ENCODE data around the gene RBMX. TPM values are rescaled to one million over a fixed set of nuclear protein-coding genes. Genes with fewer than 3 reads are reported as not detected.

Gene RBMX
- total and polyA plus RNA-seq, 2 of the 13 experiments (the other 11 are each of a cell fraction or from before 2014, with no cell fraction given), result 114 to 254 TPM

DNA sequence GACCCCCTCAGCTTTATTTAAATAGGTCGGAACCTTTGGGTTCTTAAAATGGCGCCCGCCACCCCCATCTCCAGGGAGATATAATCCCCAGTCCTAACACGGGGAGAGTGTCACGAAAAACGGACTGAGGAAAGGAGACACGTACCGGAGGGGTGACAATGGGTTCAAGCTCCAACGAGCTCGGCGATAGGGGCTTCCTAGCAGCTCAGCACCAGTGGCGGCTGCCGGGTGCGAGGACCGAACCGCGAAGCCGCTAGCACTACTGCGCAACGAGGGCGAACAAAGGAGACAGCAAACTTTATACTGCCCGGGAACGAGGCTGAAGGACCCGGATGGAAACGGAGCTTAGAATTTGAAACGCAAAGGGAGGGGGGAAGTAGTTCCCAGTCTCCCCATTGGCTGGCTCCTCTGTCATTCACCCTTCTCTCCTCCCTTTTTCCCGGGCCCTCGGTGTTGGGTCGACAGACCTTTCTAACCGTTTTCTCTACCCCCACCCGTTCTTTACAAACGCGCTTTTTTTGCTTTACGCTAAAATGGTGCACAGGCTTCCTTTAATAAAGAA, at the start of gene RBMX (continued):
- TF ChIP-seq, protein P1, sequence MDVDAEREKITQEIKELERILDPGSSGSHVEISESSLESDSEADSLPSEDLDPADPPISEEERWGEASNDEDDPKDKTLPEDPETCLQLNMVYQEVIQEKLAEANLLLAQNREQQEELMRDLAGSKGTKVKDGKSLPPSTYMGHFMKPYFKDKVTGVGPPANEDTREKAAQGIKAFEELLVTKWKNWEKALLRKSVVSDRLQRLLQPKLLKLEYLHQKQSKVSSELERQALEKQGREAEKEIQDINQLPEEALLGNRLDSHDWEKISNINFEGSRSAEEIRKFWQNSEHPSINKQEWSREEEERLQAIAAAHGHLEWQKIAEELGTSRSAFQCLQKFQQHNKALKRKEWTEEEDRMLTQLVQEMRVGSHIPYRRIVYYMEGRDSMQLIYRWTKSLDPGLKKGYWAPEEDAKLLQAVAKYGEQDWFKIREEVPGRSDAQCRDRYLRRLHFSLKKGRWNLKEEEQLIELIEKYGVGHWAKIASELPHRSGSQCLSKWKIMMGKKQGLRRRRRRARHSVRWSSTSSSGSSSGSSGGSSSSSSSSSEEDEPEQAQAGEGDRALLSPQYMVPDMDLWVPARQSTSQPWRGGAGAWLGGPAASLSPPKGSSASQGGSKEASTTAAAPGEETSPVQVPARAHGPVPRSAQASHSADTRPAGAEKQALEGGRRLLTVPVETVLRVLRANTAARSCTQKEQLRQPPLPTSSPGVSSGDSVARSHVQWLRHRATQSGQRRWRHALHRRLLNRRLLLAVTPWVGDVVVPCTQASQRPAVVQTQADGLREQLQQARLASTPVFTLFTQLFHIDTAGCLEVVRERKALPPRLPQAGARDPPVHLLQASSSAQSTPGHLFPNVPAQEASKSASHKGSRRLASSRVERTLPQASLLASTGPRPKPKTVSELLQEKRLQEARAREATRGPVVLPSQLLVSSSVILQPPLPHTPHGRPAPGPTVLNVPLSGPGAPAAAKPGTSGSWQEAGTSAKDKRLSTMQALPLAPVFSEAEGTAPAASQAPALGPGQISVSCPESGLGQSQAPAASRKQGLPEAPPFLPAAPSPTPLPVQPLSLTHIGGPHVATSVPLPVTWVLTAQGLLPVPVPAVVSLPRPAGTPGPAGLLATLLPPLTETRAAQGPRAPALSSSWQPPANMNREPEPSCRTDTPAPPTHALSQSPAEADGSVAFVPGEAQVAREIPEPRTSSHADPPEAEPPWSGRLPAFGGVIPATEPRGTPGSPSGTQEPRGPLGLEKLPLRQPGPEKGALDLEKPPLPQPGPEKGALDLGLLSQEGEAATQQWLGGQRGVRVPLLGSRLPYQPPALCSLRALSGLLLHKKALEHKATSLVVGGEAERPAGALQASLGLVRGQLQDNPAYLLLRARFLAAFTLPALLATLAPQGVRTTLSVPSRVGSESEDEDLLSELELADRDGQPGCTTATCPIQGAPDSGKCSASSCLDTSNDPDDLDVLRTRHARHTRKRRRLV (CRISPR knock-in tag; IDR thresholded peaks at IDR 0.05), result no peak
- TF ChIP-seq GTF3A (CRISPR knock-in tag; conservative IDR thresholded peaks at IDR 0.05), result no peak
- no peak for TF ChIP-seq NFE2L1 (CRISPR knock-in tag; IDR thresholded peaks at IDR 0.05; ENCODE audit: borderline replicate concordance)
- TF ChIP-seq CENPX (CRISPR knock-in tag; IDR thresholded peaks at IDR 0.05), result no peak
- TF ChIP-seq ZNF12 (CRISPR knock-in tag; IDR thresholded peaks at IDR 0.05), result no peak
- no peak for TF ChIP-seq ZNF3 (CRISPR knock-in tag; IDR thresholded peaks at IDR 0.05)
- TF ChIP-seq EEA1 (CRISPR knock-in tag; IDR thresholded peaks at IDR 0.05; ENCODE audit: borderline replicate concordance), result no peak
- TF ChIP-seq, protein P2, sequence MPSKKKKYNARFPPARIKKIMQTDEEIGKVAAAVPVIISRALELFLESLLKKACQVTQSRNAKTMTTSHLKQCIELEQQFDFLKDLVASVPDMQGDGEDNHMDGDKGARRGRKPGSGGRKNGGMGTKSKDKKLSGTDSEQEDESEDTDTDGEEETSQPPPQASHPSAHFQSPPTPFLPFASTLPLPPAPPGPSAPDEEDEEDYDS (CRISPR knock-in tag; IDR thresholded peaks at IDR 0.05), result peak; percentile 78
- no peak for TF ChIP-seq ISX (CRISPR knock-in tag; conservative IDR thresholded peaks at IDR 0.05)
- no peak for TF ChIP-seq CBX5 (CRISPR knock-in tag; IDR thresholded peaks at IDR 0.05; ENCODE audit: borderline replicate concordance)
- TF ChIP-seq SALL2 (CRISPR knock-in tag; IDR thresholded peaks at IDR 0.05), result 0 out of 2 replicates have a peak, but pooled peaks have one; percentile 32
- TF ChIP-seq HDAC6 (IDR thresholded peaks at IDR 0.05; ENCODE audit: low read depth, low read length), result no peak
- no peak for TF ChIP-seq HCFC1 (IDR thresholded peaks at IDR 0.05; ENCODE audit: low read depth, low read length)
- no peak for TF ChIP-seq FOXA3 (CRISPR knock-in tag; IDR thresholded peaks at IDR 0.05)
- TF ChIP-seq STAT5B (CRISPR knock-in tag; IDR thresholded peaks at IDR 0.05), result no peak
- TF ChIP-seq NPAS2 (CRISPR knock-in tag; IDR thresholded peaks at IDR 0.05; ENCODE audit: borderline replicate concordance), result no peak
- peak; percentile 22; the same call in 1 of the 2 replicates for TF ChIP-seq RXRB (CRISPR knock-in tag; IDR thresholded peaks at IDR 0.05; ENCODE audit: borderline replicate concordance)
- TF ChIP-seq KLF15 (CRISPR knock-in tag; IDR thresholded peaks at IDR 0.05; ENCODE audit: borderline replicate concordance), result no peak
- TF ChIP-seq, protein P3, sequence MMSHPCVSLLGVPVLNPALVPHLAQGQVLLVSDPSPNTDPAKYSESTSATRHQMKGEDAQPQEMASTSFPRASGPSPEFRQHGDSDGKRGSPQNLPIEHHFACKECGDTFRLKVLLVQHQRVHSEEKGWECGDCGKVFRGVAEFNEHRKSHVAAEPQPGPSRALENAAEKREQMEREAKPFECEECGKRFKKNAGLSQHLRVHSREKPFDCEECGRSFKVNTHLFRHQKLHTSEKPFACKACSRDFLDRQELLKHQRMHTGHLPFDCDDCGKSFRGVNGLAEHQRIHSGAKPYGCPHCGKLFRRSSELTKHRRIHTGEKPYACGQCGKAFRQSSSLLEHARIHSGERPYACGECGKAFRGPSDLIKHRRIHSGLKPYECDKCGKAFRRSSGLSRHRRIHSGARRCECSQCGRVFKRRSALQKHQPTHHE (CRISPR knock-in tag; IDR thresholded peaks at IDR 0.05; ENCODE audit: borderline replicate concordance), result no peak
- TF ChIP-seq ZNF644 (CRISPR knock-in tag; IDR thresholded peaks at IDR 0.05; ENCODE audit: low read depth), result no peak
- no peak for TF ChIP-seq ZMYM3 (CRISPR knock-in tag; IDR thresholded peaks at IDR 0.05)
- TF ChIP-seq ZBTB1 (CRISPR knock-in tag; IDR thresholded peaks at IDR 0.05; ENCODE audit: borderline replicate concordance), result no peak
- TF ChIP-seq, protein P4, sequence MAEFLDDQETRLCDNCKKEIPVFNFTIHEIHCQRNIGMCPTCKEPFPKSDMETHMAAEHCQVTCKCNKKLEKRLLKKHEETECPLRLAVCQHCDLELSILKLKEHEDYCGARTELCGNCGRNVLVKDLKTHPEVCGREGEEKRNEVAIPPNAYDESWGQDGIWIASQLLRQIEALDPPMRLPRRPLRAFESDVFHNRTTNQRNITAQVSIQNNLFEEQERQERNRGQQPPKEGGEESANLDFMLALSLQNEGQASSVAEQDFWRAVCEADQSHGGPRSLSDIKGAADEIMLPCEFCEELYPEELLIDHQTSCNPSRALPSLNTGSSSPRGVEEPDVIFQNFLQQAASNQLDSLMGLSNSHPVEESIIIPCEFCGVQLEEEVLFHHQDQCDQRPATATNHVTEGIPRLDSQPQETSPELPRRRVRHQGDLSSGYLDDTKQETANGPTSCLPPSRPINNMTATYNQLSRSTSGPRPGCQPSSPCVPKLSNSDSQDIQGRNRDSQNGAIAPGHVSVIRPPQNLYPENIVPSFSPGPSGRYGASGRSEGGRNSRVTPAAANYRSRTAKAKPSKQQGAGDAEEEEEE (CRISPR knock-in tag; IDR thresholded peaks at IDR 0.05; ENCODE audit: borderline replicate concordance), result no peak
- no peak for TF ChIP-seq ZNF766 (CRISPR knock-in tag; IDR thresholded peaks at IDR 0.05; ENCODE audit: borderline replicate concordance)

Data from HepG2 (cell line).